GM21515 (cell line): ENCODE data around the gene TAF11L14.
"Not testable (repeated sequence)": the region's sequence is repeated elsewhere in the genome, so short reads cannot be mapped to it uniquely, and the experiment has no call there.

Source experiments
- ATAC-seq: cut with Tn5 transposase; IDR thresholded peaks from one replicate; pipeline ENCODE4 v1.9.1; 2021; ENCODE audit not compliant: unreplicated experiment

TAF11L14 gene

DNA sequence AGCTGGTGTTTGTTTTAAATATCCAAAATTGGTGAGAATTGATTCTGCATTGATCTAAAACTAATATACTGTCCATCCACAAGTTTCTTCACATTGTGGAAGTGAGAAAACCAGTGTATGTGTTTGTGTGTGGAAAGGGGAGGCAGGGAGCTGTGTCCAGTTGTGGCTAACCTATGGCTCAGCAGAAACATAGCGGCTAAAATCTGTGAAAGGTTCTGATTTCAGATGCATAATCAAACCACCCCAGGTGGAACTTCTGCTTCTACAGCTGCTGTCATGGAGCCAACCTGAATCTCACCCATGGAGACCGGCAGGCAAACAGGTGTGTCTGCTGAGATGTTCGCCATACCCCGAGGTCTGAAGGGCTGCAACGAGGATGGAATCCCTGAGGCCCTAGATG, at the start of gene TAF11L14:
TAF11L14 (plus strand) TSS at position 301 of the 400 bp plus-strand sequence.
- no peak for ATAC-seq

DNA sequence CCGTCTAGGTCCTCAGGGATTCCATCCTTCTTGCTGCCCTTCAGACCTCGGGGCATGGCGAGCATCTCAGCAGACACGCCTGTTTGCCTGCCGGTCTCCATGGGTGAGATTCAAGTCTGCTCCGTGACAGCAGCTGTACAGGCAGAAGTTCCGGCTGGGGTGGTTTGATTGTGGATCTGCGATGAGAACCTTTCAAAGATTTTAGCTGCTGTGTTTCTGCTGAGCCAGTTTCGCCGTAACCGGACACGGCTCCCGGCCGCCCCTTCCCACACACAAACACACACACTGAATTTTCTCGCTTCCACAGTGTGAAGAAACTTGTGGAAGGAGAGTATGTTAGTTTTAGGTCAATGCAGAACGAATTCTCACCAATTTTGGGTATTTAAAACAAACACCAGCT, 48.6 kb upstream of the TAF11L14 start, which contains the start of gene TAF11L7:
TAF11L7 (minus strand) TSS at position 101 of the 400 bp plus-strand sequence.
- ATAC-seq = not testable (repeated sequence)

DNA sequence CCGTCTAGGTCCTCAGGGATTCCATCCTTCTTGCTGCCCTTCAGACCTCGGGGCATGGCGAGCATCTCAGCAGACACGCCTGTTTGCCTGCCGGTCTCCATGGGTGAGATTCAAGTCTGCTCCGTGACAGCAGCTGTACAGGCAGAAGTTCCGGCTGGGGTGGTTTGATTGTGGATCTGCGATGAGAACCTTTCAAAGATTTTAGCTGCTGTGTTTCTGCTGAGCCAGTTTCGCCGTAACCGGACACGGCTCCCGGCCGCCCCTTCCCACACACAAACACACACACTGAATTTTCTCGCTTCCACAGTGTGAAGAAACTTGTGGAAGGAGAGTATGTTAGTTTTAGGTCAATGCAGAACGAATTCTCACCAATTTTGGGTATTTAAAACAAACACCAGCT, 43.4 kb upstream of the TAF11L14 start, which contains the start of gene TAF11L8:
TAF11L8 (minus strand) TSS at position 101 of the 400 bp plus-strand sequence.
- not testable (repeated sequence) for ATAC-seq

DNA sequence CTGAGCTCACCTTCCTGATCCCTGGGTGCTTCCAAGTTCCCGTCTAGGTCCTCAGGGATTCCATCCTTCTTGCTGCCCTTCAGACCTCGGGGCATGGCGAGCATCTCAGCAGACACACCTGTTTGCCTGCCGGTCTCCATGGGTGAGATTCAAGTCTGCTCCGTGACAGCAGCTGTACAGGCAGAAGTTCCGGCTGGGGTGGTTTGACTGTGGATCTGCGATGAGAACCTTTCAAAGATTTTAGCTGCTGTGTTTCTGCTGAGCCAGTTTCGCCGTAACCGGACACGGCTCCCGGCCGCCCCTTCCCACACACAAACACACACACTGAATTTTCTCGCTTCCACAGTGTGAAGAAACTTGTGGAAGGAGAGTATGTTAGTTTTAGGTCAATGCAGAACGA, 40.0 kb upstream of the TAF11L14 start, which contains the start of gene TAF11L9:
TAF11L9 (minus strand) TSS at position 140 of the 400 bp plus-strand sequence.
- not testable (repeated sequence) for ATAC-seq

DNA sequence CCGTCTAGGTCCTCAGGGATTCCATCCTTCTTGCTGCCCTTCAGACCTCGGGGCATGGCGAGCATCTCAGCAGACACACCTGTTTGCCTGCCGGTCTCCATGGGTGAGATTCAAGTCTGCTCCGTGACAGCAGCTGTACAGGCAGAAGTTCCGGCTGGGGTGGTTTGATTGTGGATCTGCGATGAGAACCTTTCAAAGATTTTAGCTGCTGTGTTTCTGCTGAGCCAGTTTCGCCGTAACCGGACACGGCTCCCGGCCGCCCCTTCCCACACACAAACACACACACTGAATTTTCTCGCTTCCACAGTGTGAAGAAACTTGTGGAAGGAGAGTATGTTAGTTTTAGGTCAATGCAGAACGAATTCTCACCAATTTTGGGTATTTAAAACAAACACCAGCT, 36.5 kb upstream of the TAF11L14 start, which contains the start of gene TAF11L10:
TAF11L10 (minus strand) TSS at position 101 of the 400 bp plus-strand sequence.
- not testable (repeated sequence) for ATAC-seq

DNA sequence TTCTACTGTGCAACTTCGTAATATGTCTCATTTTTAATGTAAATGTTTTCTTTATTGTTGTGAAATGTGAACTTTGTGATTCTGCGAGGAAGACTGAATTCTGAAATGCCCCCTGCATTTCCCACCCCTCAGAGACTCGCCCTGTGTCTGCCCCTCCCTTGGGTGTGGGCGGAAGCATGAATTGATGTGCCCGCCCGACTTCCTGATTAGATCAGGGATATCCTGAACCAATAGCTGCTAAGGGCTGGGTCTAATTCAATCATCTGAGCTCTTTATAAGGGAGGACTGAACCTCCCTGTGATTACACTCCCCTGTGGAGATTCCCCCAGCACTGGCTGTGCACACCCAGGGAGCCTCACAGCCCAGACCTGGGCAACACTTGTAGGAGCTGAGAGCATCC, 30.4 kb upstream of the TAF11L14 start, which contains the start of gene TAF11L11:
TAF11L11 (plus strand) TSS at position 304 of the 400 bp plus-strand sequence.
- ATAC-seq = not testable (repeated sequence)

DNA sequence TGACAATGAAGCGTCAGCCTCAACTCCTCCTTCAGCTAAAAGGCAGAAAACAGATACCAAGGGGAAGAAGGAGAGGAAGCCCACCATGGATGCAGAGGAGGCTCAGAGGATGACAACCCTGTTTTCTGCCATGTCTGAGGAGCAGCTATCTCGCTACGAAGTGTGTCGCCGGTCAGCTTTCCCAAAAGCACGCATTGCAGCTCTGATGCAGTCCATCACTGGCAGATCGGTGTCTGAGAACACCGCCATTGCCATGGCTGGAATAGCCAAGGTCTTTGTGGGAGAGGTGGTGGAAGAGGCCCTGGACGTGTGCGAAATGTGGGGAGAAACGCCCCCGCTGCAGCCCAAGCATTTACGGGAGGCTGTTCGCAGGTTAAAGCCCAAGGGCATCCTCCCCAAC, 29.3 kb upstream of the TAF11L14 start:
- ATAC-seq = no peak

DNA sequence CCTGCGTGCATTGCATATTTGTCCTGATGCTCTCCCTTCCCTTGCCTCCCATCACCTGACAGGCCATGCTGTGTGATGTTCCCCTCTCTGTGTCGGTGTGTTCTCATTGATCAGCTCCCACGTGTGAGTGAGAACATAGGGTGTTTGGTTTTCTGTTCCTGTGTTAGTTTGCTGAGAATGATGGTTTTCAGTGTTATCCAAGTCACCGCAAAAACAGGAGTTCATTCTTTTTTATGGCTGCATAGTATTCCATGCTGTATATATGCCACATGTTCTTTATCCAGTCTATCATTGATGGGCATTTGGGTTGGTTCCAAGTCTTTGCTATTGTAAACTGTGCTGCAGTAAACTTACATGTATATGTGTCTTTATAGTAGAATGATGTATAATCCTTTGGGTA, 26.8 kb upstream of the TAF11L14 start:
- ATAC-seq = not testable (repeated sequence)

DNA sequence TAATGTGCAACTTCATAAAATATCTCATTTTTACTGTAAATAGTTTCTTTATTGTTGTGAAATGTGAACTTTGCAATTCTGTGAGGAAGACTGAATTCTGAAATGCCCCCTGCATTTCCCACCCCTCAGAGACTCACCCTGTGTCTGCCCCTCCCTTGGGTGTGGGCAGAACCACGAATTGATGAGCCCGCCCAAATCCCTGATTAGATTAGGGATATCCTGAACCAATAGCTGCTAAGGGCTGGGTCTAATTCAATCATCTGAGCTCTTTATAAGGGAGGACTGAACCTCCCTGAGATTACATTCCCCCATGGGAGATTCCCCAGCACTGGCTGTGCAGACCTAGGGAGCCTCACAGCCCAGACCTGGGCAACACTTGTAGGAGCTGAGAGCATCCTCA, 24.2 kb upstream of the TAF11L14 start, which contains the start of gene TAF11L12:
TAF11L12 (plus strand) TSS at position 301 of the 400 bp plus-strand sequence.
- ATAC-seq = not testable (repeated sequence)

DNA sequence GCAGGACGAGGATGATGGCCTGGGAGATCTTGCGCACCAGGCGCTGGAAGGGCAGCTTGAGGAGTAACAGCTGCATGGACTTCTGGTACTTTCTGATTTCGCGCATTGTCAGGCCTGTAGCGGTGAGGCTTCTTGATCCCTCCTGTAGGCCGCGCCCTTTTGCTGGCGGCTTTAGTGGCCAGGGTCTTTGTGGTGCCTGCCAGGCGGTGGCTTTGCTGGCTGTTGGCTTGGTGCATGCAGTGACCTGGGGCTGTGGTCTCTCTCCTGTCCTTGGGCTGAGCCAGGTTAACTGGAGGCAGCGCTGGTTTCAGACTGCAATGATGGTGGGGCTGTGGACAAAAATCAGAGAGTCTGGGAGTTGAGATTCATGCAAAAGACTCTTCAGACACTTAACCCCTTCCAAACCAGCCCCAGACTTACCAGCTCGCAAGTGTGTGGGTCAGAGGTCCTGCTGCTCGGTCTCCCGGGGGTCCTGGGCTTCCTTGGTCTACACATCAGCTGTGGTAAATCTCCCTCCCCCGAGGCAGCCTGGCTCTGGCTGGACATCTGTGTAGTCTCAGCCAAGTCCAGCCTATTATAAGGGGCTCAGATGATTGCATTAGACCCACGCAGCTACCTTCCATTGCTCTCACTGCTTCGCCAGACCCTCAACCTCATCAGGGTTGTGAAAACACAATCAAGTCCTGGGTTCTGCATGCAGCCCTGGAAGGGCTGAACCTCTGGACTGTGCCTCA, 19.2 kb upstream of the TAF11L14 start:
- ATAC-seq = no peak

DNA sequence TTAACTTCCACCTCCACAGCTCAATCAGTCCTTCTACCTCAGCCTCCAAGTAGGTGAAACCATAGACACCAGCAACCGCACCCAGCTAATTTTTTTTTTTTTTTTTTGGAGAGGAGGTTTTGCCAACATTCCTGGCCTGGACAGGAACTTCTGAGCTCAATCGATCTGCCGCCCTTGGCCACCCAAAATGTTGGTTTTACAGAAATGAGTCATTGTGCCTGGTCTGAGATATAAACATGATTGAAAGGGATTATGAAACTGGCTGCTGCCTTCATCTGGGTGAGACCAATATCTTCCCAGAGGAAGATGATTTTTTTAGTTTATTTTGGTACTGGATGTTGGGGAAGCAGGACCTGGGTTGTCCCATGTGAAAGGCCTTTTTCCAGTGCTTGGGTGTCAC, 14.9 kb upstream of the TAF11L14 start:
- ATAC-seq = no peak

DNA sequence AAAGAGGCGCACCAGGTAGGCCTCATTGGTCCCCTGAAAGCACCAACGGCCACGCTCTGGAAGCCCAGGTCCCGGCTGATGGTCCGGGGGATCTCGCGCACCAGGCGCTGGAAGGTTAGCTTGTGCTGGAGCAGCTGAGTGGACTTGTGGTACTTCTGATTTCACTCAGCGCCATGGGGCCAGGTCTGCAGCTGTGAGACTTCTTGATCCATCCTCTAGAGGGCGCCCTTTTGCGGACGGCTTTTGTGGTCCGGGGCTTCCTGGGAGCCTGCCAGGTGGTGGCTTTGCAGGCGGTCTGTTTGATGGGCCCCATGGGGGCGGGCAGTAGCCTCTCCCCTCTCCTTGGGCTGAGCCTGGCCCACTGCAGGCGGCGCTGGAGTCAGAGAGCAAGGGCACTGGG, 13.6 kb upstream of the TAF11L14 start:
- no peak for ATAC-seq

DNA sequence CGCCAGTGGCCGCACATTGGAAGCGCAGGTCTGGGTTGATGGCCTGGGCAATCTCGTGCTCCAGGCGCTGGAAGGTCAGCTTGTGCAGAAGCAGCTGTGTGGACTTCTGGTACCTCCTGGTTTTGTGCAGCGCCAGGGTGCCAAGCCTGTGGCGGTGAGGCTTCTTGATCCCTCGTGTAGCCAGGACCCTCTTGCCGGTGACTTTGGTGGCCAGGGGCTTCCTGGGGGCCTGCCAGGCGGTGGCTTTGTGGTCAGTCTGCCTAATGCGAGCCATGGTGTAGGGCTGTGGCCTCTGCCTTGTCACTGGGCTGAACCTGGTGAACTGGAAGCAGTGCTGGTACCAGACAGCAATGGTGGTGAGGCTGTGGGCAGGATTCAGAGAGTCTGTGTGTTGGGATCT, 8.6 kb upstream of the TAF11L14 start:
- ATAC-seq = no peak

DNA sequence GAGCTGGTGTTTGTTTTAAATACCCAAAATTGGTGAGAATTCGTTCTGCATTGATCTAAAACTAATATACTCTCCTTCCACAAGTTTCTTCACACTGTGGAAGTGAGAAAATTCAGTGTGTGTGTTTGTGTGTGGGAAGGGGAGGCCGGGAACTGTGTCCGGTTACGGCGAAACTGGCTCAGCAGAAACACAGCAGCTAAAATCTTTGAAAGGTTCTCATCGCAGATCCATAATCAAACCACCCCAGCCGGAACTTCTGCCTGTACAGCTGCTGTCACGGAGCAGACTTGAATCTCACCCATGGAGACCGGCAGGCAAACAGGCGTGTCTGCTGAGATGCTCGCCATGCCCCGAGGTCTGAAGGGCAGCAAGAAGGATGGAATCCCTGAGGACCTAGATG, 2.5 kb upstream of the TAF11L14 start, which contains the start of gene TAF11L13:
TAF11L13 (plus strand) TSS at position 301 of the 400 bp plus-strand sequence.
- not testable (repeated sequence) for ATAC-seq

DNA sequence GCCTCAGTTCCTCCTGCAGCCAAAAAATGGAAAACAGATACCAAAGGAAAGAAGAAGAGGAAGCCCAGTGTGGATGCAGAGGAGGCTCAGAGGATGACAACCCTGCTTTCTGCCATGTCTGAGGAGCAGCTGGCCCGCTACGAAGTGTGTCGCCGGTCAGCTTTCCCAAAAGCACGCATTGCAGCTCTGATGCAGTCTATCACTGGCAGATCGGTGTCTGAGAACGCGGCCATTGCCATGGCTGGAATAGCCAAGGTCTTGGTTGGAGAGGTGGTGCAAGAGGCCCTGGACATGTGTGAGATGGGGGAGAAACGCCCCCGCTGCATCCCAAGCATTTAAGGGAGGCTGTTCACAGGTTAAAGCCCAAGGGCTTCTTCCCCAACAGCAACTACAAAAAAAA, 15.0 kb downstream of the TAF11L14 start:
- not testable (repeated sequence) for ATAC-seq

DNA sequence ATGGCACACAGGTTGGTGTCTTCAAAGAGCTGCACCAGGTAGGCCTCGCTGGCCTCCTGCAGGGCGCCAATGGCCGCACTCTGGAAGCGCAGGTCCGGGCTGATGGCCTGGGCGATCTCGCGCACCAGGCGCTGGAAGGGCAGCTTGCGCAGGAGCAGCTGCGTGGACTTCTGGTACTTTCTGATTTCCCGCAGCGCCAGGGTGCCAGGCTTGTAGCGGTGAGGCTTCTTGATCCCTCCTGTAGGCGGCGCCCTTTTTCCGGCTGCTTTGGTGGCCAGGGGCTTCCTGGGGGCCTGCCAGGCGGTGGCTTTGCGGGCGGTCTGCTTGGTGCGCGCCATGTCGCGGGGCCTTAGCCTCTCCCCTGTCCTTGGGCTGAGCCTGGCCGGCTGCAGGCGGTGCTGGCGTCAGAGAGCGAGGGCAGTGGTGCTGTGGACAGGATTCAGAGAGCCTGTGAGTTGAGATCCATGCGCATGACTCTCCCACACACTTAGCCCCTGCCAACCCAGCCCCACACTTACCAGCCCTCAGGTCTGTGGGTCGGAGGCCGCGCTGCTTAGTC, 21.0 kb downstream of the TAF11L14 start:
- not testable (repeated sequence) for ATAC-seq

DNA sequence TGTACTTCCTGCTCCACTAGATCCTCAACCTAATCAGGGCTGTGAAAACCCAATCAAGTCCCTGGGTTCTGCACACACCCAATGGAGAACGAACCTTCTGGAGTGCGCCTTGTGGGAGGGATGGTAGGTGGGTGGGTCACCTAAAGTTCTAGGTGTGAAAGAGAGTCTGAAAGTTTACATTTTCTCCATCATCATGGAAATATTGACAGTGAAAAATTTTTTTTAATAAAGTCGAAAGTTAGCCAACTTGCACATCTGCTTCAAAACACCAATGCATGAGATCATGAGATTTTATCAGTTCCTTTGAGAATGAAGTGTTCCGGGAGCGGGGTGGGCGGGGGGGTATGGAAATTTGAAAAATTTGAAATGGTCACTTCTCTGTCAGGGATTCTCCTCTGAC, 21.7 kb downstream of the TAF11L14 start:
- ATAC-seq = no peak

DNA sequence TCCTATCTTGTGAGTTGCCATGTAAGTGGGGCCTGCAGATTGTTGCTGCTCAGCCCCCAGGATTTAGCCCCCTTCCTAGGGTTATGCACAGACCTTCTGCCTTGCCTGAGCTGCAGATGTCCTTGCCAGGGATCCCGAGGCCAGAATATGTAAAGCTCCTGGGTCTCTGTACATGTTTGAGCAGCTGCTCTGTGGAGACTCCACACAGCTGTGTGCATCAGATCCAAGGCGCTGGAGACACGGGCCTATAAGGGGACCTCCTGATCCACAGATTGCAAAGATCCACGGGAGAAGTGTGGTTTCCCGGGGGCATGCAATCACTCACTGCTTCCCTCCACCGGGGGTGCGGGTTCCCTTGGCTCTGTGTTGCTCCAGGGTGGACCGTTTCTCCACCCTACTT, 28.9 kb downstream of the TAF11L14 start:
- no peak for ATAC-seq

DNA sequence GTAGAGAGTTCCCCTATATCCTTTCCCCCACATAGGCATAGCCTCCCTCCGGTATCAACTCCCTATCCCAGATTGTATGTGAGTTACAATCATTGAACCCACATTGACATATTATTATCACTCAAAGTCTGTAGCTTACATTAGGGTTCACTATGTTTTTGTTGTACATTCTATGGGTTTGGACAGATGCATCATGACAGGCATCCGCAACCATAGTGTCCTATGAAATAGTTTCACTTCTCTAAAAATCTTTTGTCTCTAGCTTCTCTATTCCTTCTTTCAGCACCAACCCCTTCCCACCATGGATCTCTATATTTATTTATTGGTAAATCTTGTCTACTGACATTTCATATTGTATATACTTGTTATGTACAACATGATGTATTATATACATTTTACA, 31.6 kb downstream of the TAF11L14 start:
- ATAC-seq = no peak

DNA sequence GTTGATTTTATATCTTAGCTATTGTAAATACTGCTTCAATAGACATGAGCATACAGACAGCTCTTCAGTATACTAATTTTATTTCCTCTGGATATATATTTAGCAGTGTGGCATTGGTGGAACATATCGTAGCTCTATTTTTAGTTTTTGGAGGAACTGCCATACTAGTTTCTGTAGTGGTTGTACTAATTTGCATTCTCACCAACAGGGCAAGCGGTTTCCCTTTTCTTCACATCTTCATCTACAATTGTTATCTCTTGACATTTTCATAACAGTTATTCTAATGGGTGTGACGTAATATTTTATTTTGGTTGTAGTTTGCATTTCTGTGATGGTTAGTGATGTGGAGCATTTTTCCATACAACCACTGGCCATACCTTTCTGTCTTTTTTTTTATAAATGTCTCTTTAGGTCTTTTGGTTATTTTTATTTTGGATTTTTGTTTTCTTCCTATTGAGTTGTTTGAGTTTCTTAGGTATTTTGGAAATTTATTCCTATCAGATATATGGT, 32.5 kb downstream of the TAF11L14 start:
- no peak for ATAC-seq

DNA sequence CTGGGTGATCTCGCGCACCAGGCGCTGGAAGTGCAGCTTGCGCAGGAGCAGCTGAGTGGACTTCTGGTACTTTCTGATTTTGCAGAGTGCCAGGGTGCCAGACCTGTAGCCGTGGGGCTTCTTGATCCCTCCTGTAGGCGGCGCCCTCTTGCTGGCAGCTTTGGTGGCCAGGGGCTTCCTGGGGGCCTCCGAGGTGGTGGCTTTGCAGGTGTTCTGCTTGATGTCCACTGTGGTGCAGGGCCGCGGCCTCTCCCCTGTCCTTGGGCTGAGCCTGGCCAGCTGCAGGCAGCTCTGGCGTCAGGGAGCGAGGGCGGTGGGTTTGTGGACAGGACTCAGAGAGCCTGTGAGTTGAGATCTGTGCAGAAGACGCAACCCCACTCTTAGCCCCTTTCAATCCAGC, 36.1 kb downstream of the TAF11L14 start:
- ATAC-seq = no peak
